Activated T-helper 1 cell treated with anti-CD3 and anti-CD28 coated beads, Interleukin-2, amount 50 U/mL, for 16 hours (primary cell): ENCODE results near the gene TES.
"Not testable (repeated sequence)": the region's sequence is repeated elsewhere in the genome, so short reads cannot be mapped to it uniquely, and the experiment has no call there.

Source experiments
- DNase-seq, 2 donors: peaks; one replicate each; pipeline ENCODE4 v3.0.0-alpha.2; 2020; ENCODE audit warnings: low read depth in 1 of 2, low spot score in 1 of 2

TES gene

GRCh38 chr7:116242178-116242577, 31.8 kb downstream of the TES start:
- no peak for DNase-seq

- DNase-seq, result no peak
These were observed 32.4 kb downstream of the TES start for GRCh38 chr7:116242759-116243158.

DNA sequence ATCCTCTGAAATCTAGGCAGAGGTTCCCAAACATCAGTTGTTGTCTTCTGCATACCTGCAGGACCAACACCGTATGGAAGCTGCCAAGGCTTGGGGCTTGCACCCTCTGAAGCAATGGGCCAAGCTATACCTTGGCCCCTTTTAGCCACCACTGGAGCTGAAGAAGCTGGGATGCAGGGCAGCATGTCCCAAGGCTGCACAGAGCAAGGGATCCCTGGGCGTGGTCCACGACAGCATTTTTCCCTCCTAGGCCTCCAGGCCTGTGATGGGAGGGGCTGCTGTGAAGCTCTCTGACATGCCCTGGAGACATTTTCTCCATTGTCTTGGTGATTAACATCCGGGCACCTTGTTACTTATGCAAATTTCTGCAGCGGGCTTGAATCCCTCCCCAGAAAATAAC, 34.5 kb downstream of the TES start:
- not testable (repeated sequence) for DNase-seq

- DNase-seq, result no peak
These were observed 36.0 kb downstream of the TES start for GRCh38 chr7:116246357-116246756.

DNA sequence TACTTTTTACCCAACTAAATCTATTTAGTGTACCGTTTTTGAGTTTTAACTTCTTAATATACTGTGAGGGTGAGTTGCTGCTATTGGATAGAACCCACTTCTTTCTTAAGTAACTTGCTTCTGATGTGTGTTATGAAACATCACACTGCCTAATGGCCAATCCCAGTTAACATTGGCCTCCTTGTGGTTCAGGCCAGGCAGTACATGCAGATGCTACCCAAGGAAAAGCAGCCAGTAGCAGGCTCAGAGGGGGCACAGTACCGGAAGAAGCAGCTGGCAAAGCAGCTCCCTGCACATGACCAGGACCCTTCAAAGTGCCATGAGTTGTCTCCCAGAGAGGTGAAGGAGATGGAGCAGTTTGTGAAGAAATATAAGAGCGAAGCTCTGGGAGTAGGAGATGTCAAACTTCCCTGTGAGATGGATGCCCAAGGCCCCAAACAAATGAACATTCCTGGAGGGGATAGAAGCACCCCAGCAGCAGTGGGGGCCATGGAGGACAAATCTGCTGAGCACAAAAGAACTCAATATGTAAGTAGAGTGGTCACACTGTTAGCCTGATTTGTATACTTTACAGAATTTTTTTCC, 39.7 kb downstream of the TES start:
- DNase-seq, result no peak

GRCh38 chr7:116251675-116252074, 41.3 kb downstream of the TES start:
- no peak for DNase-seq

DNA sequence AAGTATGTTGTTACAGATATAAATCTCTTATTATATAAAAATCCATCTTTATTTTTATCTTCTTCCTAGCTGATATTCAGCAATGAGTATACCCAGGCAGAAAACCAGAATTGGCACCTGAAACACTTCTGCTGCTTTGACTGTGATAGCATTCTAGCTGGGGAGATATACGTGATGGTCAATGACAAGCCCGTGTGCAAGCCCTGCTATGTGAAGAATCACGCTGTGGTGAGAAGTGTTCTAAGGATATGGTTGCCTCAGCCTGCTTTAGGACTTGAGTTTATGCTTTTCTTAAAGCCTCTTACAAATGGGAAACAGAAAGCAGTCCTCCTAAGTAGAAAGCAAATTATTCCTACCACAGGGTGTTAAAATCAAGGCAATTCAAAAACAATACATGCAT, 41.9 kb downstream of the TES start:
- no peak for DNase-seq

DNA sequence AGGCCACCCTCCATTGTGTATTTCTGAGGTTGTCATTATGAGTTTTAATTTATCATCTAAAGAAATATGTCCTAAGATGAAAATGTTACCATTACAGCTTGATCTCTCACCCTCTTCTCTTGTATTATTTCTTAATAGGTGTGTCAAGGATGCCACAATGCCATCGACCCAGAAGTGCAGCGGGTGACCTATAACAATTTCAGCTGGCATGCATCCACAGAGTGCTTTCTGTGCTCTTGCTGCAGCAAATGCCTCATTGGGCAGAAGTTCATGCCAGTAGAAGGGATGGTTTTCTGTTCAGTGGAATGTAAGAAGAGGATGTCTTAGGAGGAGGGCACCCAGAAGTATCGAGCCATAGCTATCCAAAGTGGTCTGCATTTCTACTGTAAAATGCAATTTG, 46.8 kb downstream of the TES start:
- no peak for DNase-seq

DNA sequence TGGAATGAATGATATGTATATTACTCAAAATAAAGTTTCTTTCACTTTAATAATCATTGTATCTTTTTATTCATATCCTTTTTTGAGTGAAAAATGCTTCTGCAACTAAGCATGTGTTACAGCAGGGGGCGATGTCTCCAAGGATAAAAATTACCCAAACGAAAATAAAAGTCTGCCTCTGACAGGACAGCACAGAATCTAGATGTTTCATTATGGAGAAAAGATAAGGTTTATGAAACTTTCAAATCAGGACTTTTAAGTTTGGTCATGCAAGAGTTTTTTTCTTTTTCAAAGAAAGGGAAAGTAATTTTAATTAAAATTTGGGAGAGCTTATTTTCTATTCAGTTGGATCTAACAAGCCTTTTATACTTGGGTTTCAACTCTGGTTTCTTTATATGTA, 48.4 kb downstream of the TES start:
- no peak for DNase-seq

DNA sequence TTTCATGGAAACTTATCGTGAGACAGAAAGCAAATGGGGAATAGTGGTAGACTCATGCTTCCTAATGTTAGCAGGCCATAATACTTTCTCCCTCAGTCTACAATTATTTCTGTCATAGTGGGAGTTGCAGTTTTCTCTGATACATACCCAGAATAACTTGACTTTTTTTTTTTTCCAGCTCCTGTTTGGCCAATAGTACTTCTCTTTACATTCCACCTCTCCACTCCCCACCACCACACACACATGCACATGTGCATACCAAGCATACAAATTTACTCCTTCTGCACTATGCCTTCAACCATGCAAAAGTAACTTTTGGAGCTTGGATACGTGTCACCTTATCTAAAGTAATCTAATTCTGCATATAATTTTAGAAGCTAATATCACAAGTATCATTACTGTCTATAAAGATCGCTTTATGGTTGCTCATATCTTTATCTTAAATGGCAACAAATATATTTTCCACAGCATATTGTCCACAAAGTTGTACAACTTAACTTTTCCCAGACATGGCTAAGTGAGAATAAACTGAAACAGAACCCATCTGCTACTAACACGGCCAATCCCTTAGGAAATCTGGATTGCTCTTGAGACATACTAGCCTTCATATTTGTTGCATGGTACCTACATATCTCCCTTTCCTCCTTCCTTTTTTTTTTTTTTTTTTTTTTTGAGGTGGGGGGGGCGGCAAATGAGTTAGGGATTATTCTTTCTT, 49.0 kb downstream of the TES start:
- no peak for DNase-seq

- DNase-seq, result no peak
These were observed 49.6 kb downstream of the TES start for GRCh38 chr7:116259871-116260440.

- DNase-seq, result no peak
These were observed 51.6 kb downstream of the TES start for GRCh38 chr7:116261904-116262303.

DNA sequence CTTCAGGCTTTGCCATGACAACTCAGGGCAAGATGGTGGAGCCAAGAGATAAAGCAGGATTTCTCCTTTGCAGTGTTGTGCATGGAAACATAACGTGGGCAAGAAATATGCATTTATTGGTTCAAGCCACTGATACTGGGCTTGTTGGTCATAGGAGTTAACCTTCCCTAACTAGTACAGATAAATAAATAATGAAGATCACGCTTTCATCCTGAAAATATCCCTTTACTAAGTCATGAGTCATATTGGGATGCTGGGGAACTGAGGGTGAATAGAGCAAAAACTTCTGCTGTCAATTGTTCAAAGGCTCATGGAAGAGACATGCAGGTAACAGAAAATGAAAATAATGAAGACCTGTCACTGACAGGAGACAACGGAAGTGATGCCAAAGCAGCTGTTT, 55.5 kb downstream of the TES start:
- DNase-seq, result no peak

- no peak for DNase-seq
These were observed 59.1 kb downstream of the TES start for GRCh38 chr7:116269466-116269865.

DNA sequence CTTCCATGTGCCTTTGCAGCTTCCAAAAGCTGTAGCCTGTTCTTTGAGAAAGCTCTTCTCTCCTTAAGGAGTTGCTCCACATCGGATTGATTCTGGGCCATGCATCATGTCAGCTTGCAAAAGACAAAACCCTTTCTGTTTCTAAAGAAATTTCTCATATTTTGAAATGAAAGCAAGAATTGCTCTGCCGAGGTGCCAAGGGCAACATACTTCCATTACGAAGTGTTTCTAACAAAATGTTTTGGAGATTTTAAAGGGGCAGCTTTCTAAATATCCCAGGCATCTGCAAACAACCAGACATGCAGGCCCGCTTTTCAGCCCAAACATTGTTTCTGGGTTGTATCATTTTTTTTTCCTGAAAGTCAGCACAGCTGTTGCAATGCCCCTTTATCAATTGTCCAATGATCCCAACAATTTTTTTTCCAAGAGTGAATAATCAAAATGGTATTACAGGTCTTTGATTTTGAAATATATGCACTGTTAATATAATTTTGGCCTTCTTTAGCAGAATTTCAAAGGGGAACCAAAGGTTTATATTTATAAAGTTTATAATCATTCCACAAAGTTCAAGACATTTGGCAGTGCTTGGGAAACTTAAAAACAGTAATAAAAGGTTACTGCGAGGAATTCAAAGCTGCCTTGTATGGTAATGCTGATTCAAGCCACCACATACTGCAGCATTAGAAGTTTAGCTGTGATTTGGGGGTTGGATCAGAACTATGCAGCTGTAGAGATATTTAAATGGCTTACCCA, 61.0 kb downstream of the TES start:
- DNase-seq, result no peak

DNA sequence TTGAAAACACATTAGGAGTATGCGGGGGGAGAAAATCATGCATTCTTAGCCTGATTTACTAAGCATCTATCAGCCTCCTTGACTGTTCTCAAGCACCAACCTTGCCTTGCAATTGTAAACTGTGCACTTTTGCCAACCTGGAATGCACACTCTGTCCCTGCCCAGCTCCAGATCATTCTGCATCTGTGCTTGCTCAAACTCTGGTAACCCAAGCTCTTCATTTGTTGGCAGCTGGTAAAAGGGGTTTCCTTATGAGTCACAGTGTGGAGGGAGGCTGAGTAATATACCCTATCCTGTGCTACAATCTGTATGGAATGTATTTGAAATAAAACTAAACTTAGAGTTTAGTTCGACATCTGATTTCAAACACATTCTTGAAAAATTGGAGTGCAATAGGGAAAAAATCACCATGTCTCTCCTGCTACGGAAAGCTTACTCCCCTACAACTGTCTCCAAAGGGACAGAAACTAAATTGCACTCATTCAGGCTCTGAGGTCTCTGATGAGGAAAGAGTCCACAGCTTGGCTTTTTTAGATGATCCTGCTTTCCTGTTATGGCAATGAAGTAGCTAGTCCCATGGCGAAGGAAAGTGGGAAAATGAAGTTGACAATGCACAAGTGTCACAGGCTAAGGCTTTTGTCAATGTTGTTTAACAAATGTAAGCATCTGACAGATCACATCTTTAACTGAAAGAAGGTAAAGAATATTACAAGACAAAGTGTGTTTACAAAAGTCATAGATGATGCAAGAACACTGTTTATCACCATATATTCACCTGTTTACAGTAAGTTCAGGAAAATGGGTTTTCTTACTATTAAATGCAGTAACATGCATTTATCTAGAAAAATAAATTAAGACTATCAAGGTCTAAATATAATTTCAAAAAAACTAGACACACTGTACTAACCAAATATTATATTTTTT, 61.9 kb downstream of the TES start:
- DNase-seq, result no peak

- DNase-seq, result no peak
These were observed 63.1 kb downstream of the TES start for GRCh38 chr7:116273283-116273917.

- no peak for DNase-seq
These were observed 63.6 kb downstream of the TES start for GRCh38 chr7:116273918-116274301.

DNA sequence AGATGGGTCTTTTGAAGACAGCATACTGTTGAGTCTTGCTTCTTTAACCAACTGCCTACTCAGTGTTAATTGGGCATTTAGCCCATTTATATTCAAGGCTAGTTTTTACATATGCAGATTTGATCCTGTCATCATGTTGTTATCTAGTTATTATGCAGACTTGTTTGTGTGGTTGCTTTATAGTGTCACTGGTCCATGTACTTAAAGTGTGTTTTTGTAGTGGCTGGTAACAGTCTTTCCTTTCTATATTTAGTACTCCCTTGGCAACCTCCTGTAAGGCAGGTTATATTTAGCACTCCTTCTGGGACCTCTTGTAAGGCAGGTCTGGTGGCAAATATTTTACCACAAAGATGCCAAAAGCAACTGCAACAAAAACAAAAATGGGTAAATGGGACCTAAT, 66.7 kb downstream of the TES start:
- DNase-seq, result no peak

DNA sequence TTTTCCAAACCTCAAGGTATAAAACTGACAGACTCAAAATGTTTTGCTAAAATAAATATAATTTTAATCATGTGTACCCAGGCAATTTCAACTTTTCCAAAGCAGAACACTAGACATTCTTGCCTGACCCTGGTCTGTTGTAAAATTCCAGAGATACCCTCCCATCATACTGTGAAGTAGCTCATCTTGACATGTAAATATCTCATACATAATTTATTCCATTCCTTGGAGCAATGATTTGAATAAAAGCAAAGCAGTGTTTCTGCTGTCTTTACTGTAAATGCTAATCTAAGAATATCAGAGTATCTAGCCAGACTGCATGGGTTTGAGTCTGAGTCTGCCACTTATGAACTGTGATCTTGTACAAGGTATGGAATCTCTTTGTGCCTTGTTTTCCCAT, 68.9 kb downstream of the TES start:
- DNase-seq, result no peak

- no peak for DNase-seq
These were observed 70.5 kb downstream of the TES start for GRCh38 chr7:116280803-116281202.
